CD4-positive, alpha-beta T cell treated with Interleukin-21 for 1 hour (primary cell): Measurements from ENCODE around the gene G6PC3.
"Not testable (repeated sequence)": the region's sequence is repeated elsewhere in the genome, so short reads cannot be mapped to it uniquely, and the experiment has no call there.

Experiments
- DNase-seq: peaks from one replicate; pipeline ENCODE4 v3.0.0-alpha.2; 2020

The G6PC3 gene

GRCh38 chr17:44070455-44071197 lies at the start of gene G6PC3:
G6PC3 (plus strand) TSS chr17:44070735; CDS start chr17:44070966, 231 bp downstream.
- peak; percentile 87 for DNase-seq

DNA sequence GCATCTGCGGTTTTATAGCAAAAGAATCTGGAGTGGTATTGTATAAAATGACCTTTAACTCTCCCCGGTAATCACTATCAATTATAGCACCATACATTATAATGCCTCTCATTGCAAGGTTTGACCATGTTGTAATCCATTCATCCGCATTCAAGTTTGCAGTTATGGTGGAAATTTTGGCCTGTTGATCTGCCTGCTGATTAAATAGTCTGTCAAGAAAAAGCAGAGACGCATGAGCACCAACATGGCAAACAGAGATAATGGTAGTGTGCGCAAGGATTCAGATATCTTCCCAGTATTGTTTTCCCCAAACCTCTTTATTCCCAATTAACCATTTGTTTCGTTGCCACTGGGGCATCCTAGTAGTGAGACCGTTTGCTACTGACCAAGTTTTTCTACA lies 49.3 kb upstream of the G6PC3 start:
- DNase-seq: not testable (repeated sequence)

DNA sequence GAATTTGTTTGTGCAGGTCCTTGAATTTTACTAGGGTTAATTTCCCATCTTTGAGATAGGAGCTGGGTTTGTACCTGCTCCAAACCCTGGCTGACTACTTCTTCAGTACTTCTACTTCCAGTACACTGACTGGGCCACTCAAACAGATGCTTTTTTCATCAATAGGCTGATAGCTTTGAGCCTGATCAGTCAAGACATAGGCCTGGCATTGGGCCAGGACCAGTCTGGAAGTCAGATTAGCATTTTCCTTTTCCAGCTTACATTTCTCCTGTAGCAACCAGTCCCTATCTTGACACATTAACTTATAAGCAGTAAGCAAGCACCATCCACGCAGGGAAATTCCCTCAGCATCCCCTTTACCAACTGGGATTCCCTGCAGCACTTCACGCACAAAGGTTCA lies 48.3 kb upstream of the G6PC3 start:
- no peak for DNase-seq

DNA sequence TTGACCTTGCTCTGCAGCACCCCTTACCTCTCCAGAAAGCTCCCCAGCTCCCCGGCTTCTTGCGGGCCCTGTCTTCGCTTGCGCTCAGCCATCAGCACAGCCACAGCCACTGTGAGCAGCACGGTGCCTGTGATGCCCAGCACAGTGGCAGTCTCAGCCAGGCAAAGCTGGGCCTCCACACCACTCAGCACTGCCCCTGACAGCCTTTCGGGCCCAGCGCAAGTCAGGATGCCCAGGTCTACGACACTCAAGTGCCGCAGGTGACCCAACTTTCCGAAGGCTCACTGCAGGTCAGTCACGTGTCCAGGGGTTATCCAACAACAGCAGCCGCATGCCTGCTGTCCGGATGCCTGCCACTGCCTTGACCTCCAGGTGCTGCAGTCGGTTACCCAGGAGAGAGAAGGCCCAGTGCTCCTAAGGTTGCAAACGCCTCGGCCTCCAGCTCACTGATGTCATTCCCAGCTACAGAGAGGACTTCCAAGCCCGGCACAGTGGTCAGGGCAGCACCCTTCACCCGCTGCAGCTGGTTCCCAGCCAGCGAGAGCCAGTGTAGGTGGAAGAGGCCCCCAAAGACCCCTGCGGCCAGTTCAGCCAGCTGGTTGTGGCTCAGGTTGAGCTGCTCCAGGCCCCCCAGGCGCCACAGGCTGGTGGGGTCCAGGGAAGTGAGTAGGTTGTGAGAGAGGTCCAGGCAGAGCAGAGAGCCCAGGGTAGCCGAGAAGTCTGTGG lies 46.8 kb upstream of the G6PC3 start:
- DNase-seq: no peak

DNA sequence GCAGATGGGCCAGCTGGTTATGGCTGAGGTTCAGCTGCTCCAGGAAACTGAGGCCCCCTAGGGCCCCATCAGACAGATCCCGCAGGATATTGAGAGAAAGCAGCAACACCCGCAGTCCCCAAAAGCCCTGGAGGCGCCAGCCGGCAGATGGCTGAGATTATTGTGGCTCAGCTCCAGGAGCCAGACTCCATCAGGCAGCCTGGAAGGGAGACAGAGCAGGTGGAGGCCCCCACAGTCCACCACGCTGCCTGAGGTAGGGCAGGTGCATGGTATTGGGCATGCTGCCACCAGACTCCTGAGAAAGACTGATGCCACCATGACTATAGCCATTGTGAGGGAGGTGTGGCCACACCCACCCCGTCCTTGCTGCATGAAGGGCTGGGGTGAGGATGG lies 46.3 kb upstream of the G6PC3 start:
- DNase-seq: no peak

DNA sequence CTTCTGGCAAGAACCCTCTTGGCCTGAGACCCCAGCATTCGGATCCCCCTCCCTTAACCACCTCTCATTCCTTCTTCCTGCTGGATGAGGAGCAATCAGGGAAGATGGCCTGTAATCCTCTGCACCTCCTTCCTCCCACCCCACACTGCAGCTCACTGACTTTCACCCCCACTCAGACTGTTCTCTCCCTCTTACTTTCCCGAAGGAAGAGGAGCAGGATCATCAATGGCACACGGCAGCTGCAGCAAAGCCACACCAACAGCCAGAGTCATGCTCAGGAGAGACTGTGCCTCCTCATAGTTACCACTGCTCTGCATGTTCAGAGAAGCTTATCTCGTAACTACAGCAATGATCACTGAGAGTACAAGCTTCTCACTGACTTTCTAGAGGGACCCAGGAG lies 45.7 kb upstream of the G6PC3 start:
- DNase-seq: no peak

DNA sequence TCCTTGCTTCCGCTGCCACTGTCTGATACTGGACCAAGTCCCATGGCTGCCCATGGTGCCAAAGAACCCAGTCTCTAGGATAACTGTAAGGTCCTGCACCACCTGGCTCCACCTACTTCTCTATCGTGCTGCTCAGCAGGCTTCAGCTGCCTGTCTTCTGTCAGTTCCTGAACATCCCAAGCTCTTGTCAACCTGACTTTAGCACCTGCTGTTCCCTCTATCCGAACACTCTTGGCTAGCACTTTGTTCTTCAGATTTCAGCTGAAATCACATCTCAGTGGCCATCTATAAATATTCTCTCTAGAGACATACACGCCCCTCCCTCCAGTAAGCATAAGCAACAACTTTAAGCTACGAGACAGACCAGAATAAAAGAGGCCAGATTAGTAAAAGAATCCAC lies 40.8 kb upstream of the G6PC3 start:
- DNase-seq: no peak

GRCh38 chr17:44030482-44030881 lies 40.1 kb upstream of the G6PC3 start:
- DNase-seq: no peak

GRCh38 chr17:44033861-44034408 lies 36.6 kb upstream of the G6PC3 start:
- no peak for DNase-seq

GRCh38 chr17:44034688-44035087 lies 35.8 kb upstream of the G6PC3 start:
- DNase-seq: not testable (repeated sequence)

GRCh38 chr17:44037471-44037870 lies 33.1 kb upstream of the G6PC3 start:
- no peak for DNase-seq

DNA sequence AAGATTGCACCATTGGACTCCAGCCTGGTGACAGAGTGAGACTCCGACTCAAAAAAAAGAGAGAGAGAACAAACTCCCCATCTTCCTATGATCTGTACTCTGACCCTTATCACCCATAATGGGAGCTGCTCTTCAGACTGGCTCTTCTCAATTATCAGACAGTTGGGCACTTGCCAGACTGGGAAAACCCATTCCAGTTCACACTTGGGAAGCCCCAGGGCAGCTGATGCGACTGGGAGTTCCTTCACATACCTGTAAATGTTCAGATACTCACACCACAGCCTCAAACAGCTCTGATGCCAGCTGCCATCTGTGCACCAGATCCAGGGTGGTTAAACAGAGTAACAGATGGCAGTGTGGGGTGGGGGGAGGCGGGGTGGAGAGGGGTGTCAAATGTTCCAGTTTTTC lies 31.9 kb upstream of the G6PC3 start:
- no peak for DNase-seq

GRCh38 chr17:44039829-44040635 lies 30.5 kb upstream of the G6PC3 start:
- DNase-seq: no peak

- no peak for DNase-seq
Measured at GRCh38 chr17:44043272-44043696, 27.3 kb upstream of the G6PC3 start.

GRCh38 chr17:44044071-44044470 lies 26.5 kb upstream of the G6PC3 start:
- DNase-seq: no peak

- DNase-seq: no peak
Measured at GRCh38 chr17:44045486-44045885, 25.0 kb upstream of the G6PC3 start.

DNA sequence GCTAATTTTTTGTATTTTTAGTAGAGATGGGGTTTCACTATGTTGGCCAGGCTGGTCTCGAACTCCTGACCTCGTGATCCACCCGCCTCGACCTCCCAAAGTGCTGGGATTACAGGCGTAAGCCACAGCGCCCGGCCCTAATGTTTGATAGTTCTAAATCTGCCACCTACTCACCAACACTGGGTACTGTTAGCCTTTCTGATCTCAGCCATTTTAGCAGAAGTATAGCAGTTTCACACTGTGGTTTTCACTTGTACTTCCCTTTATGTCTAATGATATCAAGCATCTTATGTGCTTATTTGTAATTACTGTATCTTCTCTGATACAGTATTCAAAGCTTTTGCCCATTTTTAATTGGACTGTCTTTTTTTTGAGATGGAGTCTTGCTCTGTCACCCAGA lies 23.6 kb upstream of the G6PC3 start:
- DNase-seq: not testable (repeated sequence)

DNA sequence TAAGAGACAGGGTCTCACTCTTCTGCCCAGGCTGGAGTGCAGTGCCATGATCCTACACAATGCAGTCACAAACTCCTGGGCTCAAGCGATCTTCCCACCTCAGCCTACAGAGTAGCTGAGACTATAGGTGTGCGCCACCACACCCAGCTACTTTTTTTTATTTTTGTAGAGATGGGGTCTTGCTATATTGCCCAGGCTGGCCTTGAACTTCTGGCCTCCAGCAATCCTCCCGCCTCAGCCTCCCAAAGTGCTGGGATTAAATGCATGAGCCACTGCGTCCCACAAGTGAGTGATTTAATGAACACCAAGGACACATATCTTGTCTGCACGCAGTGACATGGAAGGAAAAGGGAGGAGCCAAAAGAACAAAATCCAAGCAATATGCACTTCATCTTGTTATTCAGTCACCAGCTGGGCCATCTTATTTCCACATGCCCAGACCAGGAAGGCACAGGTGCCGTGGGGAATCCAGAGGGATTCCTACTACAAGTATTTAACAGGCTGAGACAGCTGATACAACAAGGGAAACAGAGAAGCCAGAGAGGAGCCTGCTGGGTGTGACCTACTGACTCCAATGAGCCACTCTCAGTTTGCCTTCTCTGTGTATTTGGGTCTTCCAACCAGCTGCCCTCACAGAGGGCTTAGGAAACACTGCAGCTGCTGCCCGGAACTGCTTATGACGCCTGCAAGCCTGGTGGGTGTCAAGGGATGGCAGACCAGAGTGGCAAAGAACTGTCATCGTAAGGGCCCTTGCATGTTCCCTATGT lies 21.1 kb upstream of the G6PC3 start:
- DNase-seq: no peak

- no peak for DNase-seq
Measured at GRCh38 chr17:44053125-44053872, 17.2 kb upstream of the G6PC3 start.

GRCh38 chr17:44059101-44059892 lies 11.2 kb upstream of the G6PC3 start:
- DNase-seq: no peak

DNA sequence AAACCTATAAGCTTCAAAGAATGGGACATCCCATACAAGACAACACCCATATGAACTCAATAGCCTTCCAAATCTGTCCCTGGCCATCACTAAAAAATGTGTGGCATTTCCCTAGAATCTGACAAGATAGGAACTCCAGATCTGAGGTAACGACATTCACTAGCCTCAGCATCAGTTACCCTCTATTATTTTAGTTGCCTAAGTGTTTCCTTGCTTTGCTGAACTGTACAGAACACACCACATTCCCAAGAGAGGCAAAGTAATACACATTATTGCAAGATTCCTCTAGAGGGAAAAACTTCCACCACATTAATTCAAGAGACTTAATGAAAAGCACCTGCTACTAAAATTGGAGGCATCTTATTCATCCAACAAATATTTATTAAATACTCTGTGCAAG lies 9.1 kb upstream of the G6PC3 start:
- DNase-seq: no peak
